Activated T-helper 17 cell treated with anti-CD3 and anti-CD28 coated beads, Interleukin-2, amount 50 U/mL, for 72 hours (primary cell): Measurements from ENCODE around the gene SIRT7. TPM values are rescaled to one million over a fixed set of nuclear protein-coding genes. Genes with fewer than 3 reads are reported as not detected.
"Not testable (repeated sequence)": the region's sequence is repeated elsewhere in the genome, so short reads cannot be mapped to it uniquely, and the experiment has no call there.

ENCODE experiments used
- ATAC-seq: fragments of 150-1000 bp; cut with Tn5 transposase; replicated peaks from 2 replicates; pipeline ENCODE4 v1.10.0; 2021; ENCODE audit warnings: mild to moderate bottlenecking, moderate library complexity
- H3K27ac Mint-ChIP-seq: one replicate; pipeline ENCODE4 v1.8.0; 2022; ENCODE audit warnings: mixed read lengths
- H3K27me3 Mint-ChIP-seq: one replicate; pipeline ENCODE4 v1.8.0; 2022; ENCODE audit warnings: mixed read lengths
- H3K36me3 Mint-ChIP-seq: one replicate; pipeline ENCODE4 v1.8.0; 2022; ENCODE audit warnings: low read depth, mild to moderate bottlenecking, mixed read lengths
- H3K4me1 Mint-ChIP-seq: one replicate; pipeline ENCODE4 v1.8.0; 2022; ENCODE audit warnings: mixed read lengths
- H3K4me3 Mint-ChIP-seq: one replicate; pipeline ENCODE4 v1.8.0; 2022; ENCODE audit warnings: mild to moderate bottlenecking, mixed read lengths
- H3K9me3 Mint-ChIP-seq: one replicate; pipeline ENCODE4 v1.8.0; 2022; ENCODE audit warnings: mixed read lengths
- total RNA-seq, 2 donors: library from RNA; stranded (reverse); gene quantifications; one replicate each; pipeline ENCODE4 v1.2.3, GENCODE V29; 2022

SIRT7 gene
- total RNA-seq, 2 donors from 2014 or later, result 41.3 to 47.5 TPM

- peaks cover 11% of the 10 kb centered on the region for H3K4me1 Mint-ChIP-seq
- H3K27me3 Mint-ChIP-seq, result no peaks in the 10 kb centered on the region
- H3K27ac Mint-ChIP-seq, result no peak overlapping the region
- no peaks in the 10 kb centered on the region for H3K9me3 Mint-ChIP-seq
- ATAC-seq, result no peak
- H3K36me3 Mint-ChIP-seq, result peaks cover 58% of the 10 kb centered on the region
- no peak overlapping the region for H3K4me3 Mint-ChIP-seq
Measured at GRCh38 chr17:81921996-81922565, 4.1 kb upstream of the SIRT7 start.

- Mint-ChIP-seq H3K4me1 (peaks cover 13% of the 10 kb centered on the region), H3K27me3 (no peaks in the 10 kb centered on the region), H3K36me3 (peaks cover 63% of the 10 kb centered on the region), H3K27ac (no peak overlapping the region), H3K9me3 (no peaks in the 10 kb centered on the region), H3K4me3 (no peak overlapping the region)
- ATAC-seq, result no peak
Measured at GRCh38 chr17:81921537-81921862, 3.5 kb upstream of the SIRT7 start.

- Mint-ChIP-seq H3K4me1 (peaks cover 7% of the 10 kb centered on the region), H3K9me3 (no peaks in the 10 kb centered on the region), H3K4me3 (no peak overlapping the region), H3K27ac (no peak overlapping the region), H3K36me3 (peaks cover 63% of the 10 kb centered on the region), H3K27me3 (no peaks in the 10 kb centered on the region)
- ATAC-seq, result no peak
Measured at GRCh38 chr17:81920612-81921536, 2.9 kb upstream of the SIRT7 start.

- peak overlapping the region; percentile 55 for H3K27ac Mint-ChIP-seq
- peak overlapping the region; percentile 84 for H3K4me3 Mint-ChIP-seq
- H3K9me3 Mint-ChIP-seq, result no peaks in the 10 kb centered on the region
- peaks cover 79% of the 10 kb centered on the region for H3K36me3 Mint-ChIP-seq
- no peak for ATAC-seq
- peaks cover 7% of the 10 kb centered on the region for H3K4me1 Mint-ChIP-seq
- H3K27me3 Mint-ChIP-seq, result no peaks in the 10 kb centered on the region
Measured at GRCh38 chr17:81918832-81919545, 1.0 kb upstream of the SIRT7 start.

GRCh38 chr17:81918333-81918669, 325 bp upstream of the SIRT7 start:
- H3K27me3 Mint-ChIP-seq, H3K9me3 Mint-ChIP-seq, H3K4me1 Mint-ChIP-seq: not testable (repeated sequence)
- Mint-ChIP-seq H3K36me3 (peaks cover 82% of the 10 kb centered on the region), H3K4me3 (peak overlapping the region; percentile 84), H3K27ac (peak overlapping the region; percentile 55)
- peak; percentile 40 for ATAC-seq

GRCh38 chr17:81916234-81917001, 1.6 kb downstream of the SIRT7 start:
- Mint-ChIP-seq H3K4me3 (peak overlapping the region; percentile 84), H3K27ac (peak overlapping the region; percentile 28), H3K27me3 (no peaks in the 10 kb centered on the region), H3K36me3 (peaks cover 90% of the 10 kb centered on the region), H3K9me3 (no peaks in the 10 kb centered on the region), H3K4me1 (peaks cover 7% of the 10 kb centered on the region)
- ATAC-seq, result no peak

- no peak for ATAC-seq
- Mint-ChIP-seq H3K36me3 (peaks cover 83% of the 10 kb centered on the region), H3K27ac (no peak overlapping the region), H3K27me3 (no peaks in the 10 kb centered on the region), H3K4me1 (peaks cover 7% of the 10 kb centered on the region), H3K9me3 (no peaks in the 10 kb centered on the region), H3K4me3 (no peak overlapping the region)
Measured at GRCh38 chr17:81915331-81915730, 2.6 kb downstream of the SIRT7 start.

GRCh38 chr17:81914103-81914850, 3.7 kb downstream of the SIRT7 start:
- Mint-ChIP-seq H3K9me3 (no peaks in the 10 kb centered on the region), H3K27ac (no peak overlapping the region), H3K4me1 (peaks cover 7% of the 10 kb centered on the region), H3K36me3 (peaks cover 72% of the 10 kb centered on the region), H3K27me3 (no peaks in the 10 kb centered on the region), H3K4me3 (no peak overlapping the region)
- ATAC-seq, result no peak

- Mint-ChIP-seq H3K4me1 (peaks cover 7% of the 10 kb centered on the region), H3K4me3 (no peak overlapping the region), H3K27me3 (no peaks in the 10 kb centered on the region), H3K9me3 (no peaks in the 10 kb centered on the region), H3K36me3 (peaks cover 65% of the 10 kb centered on the region), H3K27ac (no peak overlapping the region)
- no peak for ATAC-seq
Measured at GRCh38 chr17:81913394-81914102, 4.4 kb downstream of the SIRT7 start.

- no peaks in the 10 kb centered on the region for H3K9me3 Mint-ChIP-seq
- H3K27me3 Mint-ChIP-seq, result no peaks in the 10 kb centered on the region
- H3K27ac Mint-ChIP-seq, result no peak overlapping the region
- peak overlapping the region; percentile 52 for H3K4me3 Mint-ChIP-seq
- H3K4me1 Mint-ChIP-seq, result peaks cover 7% of the 10 kb centered on the region
- H3K36me3 Mint-ChIP-seq, result peaks cover 56% of the 10 kb centered on the region
- no peak for ATAC-seq
Measured at GRCh38 chr17:81912441-81913309, 5.3 kb downstream of the SIRT7 start.

GRCh38 chr17:81911969-81912368, 6.0 kb downstream of the SIRT7 start:
- H3K4me3 Mint-ChIP-seq, result peak overlapping the region; percentile 52
- H3K36me3 Mint-ChIP-seq, result peaks cover 51% of the 10 kb centered on the region
- no peaks in the 10 kb centered on the region for H3K27me3 Mint-ChIP-seq
- ATAC-seq, result no peak
- H3K4me1 Mint-ChIP-seq, result peaks cover 3% of the 10 kb centered on the region
- no peaks in the 10 kb centered on the region for H3K9me3 Mint-ChIP-seq
- no peak overlapping the region for H3K27ac Mint-ChIP-seq

GRCh38 chr17:81911277-81911961, 6.6 kb downstream of the SIRT7 start, which contains the start of gene PCYT2:
Gene PCYT2 (minus strand): TSS chr17:81911399. CDS start chr17:81911355, 44 bp downstream.
- no peaks in the 10 kb centered on the region for H3K27me3 Mint-ChIP-seq
- H3K4me3 Mint-ChIP-seq, result peak within 1 kb of the TSS; percentile 67
- H3K36me3 Mint-ChIP-seq, result peaks cover 46% of the 10 kb centered on the region
- H3K27ac Mint-ChIP-seq, result no peak within 1 kb of the TSS
- peak; percentile 96 for ATAC-seq
- no peaks in the 10 kb centered on the region for H3K9me3 Mint-ChIP-seq
- H3K4me1 Mint-ChIP-seq, result no peaks in the 10 kb centered on the region
